SKM-1 treated with dmso at 0.1 percent for 144 hours (cell line): ENCODE measurements around the gene KLHL17.
A peak's percentile ranks its signal among the peaks of the same experiment; 100 is the strongest.

Experiments used
- DNase-seq: peaks from one replicate; lab custom pipeline; 2025; ENCODE audit not compliant: unreplicated experiment; lab: John Stamatoyannopoulos, UW

KLHL17 gene

DNA sequence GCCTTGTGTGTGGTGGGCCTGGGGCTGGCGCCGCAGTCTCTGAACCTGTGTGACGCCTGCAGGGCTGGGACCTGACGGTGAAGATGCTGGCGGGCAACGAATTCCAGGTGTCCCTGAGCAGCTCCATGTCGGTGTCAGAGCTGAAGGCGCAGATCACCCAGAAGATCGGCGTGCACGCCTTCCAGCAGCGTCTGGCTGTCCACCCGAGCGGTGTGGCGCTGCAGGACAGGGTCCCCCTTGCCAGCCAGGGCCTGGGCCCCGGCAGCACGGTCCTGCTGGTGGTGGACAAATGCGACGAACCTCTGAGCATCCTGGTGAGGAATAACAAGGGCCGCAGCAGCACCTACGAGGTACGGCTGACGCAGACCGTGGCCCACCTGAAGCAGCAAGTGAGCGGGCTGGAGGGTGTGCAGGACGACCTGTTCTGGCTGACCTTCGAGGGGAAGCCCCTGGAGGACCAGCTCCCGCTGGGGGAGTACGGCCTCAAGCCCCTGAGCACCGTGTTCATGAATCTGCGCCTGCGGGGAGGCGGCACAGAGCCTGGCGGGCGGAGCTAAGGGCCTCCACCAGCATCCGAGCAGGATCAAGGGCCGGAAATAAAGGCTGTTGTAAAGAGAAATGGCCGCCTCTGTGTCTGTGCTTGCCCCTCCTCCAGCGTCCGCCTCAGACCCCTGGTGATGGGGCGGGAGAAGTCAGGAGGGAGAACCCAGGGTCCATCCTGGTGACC is 53.7 kb downstream of the KLHL17 start:
- DNase-seq: no peak

DNA sequence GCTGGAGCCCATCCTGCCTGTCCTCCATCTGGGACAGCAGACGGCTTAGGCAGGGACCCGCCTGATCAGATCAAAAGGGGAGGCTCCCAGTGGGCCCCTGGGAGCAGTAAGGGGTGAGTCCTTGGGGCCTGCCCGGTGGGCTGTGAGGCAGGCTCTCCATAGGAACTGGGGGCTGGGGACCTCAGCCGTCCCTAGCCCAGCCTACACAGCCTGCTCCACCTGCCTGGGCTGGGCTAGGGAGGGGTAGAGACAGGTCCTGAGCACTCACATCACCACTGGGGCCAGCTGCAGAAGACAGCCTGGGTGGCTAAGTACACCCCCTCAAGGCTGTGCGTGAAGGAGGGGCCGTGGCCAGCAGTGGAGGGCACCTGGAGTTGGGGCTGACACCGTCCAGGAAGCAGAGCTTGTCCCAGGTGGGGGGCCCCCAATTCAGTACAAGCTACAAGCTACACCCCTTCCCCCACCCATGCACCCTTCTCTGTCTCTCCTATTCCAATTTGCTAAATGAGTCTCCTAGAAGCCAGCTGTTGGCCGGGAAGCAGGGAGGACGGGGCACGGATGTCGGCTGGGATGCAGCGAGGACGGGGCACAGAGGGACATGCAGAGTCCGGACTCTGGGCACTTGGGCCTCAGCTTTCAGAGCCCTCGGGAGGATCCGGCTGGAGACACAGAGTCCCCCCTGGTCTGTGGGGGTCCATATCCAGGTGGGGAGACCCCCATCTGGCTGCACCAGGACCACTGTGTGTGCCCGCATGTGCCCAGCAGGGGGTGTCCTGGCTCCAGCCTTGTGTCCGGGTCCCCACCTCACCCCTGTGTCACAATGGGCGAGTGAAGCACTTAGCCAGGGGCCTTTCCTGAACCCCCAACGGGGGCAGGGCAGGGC is 54.7 kb downstream of the KLHL17 start:
- DNase-seq: peak; percentile 15
